MM.1S (cell line): Measurements from ENCODE around the gene PCDH17.

Source experiments
- EZH2 ChIP-seq: fragments of 300-600 bp; sonication (generic); optimal IDR thresholded peaks from 2 replicates; pipeline ENCODE3; 2017; ENCODE audit warnings: low read depth, mild to moderate bottlenecking, antibody characterized with exemption, low read length, mixed read lengths
- TF ChIP-seq, protein P1 (sequence below): fragments of 300-600 bp; sonication (generic); IDR thresholded peaks from 2 replicates; pipeline ENCODE4 v1.5.1; 2016; ENCODE audit warnings: antibody characterized with exemption, low read length, mixed read lengths

DNA sequence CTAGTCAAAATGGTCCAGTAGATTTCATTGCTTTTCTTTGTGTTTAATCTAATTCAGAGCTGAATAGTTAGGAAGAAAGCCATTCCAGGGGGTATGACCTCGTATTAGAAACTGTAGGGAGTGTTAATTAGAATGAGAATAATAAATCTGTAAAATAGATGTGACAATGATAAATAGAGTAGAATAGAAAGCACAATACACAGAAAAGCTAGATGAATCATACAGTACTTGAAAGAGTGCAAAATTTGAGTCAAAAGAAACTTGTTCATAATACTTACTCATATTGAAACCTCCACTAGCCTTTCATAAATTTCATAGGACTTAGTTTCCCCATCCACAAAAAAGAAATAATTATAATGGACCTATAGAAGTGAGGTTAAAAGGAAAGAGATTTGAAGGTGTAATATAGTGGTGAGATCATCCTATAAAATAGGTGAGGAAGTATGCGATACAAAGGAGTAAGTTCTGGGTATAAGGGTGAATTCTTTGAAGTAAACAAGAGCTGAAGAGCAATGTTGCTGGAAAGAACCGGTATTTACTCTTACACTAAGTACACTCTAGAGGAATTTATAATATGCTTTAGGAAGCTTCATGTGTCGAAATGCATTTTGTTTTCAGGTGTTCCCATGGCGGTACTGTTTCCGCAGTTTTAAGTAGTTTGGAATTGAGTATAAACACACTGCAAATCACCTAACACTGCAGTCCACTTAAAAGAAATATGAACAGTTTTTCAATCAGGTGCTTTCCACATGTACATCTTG, 21.9 kb downstream of the PCDH17 start:
- no peak for TF ChIP-seq EZH2
- TF ChIP-seq, protein P1, sequence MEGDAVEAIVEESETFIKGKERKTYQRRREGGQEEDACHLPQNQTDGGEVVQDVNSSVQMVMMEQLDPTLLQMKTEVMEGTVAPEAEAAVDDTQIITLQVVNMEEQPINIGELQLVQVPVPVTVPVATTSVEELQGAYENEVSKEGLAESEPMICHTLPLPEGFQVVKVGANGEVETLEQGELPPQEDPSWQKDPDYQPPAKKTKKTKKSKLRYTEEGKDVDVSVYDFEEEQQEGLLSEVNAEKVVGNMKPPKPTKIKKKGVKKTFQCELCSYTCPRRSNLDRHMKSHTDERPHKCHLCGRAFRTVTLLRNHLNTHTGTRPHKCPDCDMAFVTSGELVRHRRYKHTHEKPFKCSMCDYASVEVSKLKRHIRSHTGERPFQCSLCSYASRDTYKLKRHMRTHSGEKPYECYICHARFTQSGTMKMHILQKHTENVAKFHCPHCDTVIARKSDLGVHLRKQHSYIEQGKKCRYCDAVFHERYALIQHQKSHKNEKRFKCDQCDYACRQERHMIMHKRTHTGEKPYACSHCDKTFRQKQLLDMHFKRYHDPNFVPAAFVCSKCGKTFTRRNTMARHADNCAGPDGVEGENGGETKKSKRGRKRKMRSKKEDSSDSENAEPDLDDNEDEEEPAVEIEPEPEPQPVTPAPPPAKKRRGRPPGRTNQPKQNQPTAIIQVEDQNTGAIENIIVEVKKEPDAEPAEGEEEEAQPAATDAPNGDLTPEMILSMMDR = no peak
